ENCODE results near the gene ZNF770.

Gene ZNF770

DNA sequence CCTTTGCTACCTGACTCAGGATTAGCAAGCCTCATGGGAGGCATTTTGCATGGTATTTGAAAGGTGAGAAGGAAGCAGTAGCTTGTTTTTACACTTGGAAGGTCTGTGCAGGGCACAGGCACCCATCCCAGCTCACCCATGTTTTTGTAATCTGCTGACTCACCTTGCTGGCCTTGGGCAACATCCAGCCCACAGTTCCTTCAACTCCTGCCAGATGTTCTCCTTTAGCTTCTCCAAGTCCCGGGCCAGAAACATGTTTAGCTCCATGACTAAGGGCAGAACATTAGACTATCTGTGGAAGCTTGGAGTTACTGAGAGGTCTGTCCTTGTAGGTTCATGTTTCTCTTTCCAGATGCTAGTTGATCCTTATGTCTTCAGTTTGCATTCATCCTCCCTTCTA, 12.4 kb upstream of the ZNF770 start:
- Histone ChIP-seq H3K4me3 (ENCODE audit: low read depth in 1 of 2, low read length in 2 of 2) (no peak overlapping the region), H3K27ac (ENCODE audit: low read length) (no peak overlapping the region), H3K27me3 (ENCODE audit: low read depth, low read length) (no peaks in the 10 kb centered on the region), H3K4me1 (ENCODE audit: control insufficient read depth in 1 of 2, insufficient read depth in 2 of 2, low read length in 2 of 2) (no peaks in the 10 kb centered on the region), H3K36me3 (ENCODE audit: control insufficient read depth in 1 of 2, insufficient read depth in 2 of 2, low read length in 2 of 2) (no peaks in the 10 kb centered on the region), H3K9me3 (ENCODE audit: control insufficient read depth in 1 of 2, low read length in 2 of 2) (no peaks in the 10 kb centered on the region)

DNA sequence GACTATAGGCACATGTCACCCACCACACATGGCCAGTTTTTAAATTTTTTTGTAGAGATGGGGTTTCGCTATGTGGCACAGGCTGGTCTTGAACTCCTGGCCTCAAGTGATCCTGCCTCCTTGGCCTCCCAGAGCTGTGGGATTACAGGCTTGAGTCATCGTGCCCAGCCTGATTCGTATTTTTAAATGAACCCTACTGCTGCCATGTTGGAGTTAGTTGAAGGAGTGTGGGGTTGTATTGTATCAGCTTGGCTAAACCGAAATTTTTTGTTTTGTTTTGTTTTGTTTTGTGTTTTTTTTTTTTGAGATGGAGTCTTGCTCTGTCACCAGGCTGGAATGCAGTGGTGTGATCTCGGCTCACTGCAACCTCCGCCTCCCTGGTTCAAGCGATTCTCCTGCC, 11.8 kb upstream of the ZNF770 start:
- Histone ChIP-seq H3K27me3 (ENCODE audit: low read depth, low read length) (no peaks in the 10 kb centered on the region), H3K4me3 (ENCODE audit: low read depth in 1 of 2, low read length in 2 of 2) (no peak overlapping the region), H3K27ac (ENCODE audit: low read length) (no peak overlapping the region), H3K36me3 (ENCODE audit: control insufficient read depth in 1 of 2, insufficient read depth in 2 of 2, low read length in 2 of 2) (no peaks in the 10 kb centered on the region), H3K4me1 (ENCODE audit: control insufficient read depth in 1 of 2, insufficient read depth in 2 of 2, low read length in 2 of 2) (no peaks in the 10 kb centered on the region), H3K9me3 (ENCODE audit: control insufficient read depth in 1 of 2, low read length in 2 of 2) (no peaks in the 10 kb centered on the region)

GRCh38 chr15:34994925-34995324, 6.8 kb upstream of the ZNF770 start:
- Histone ChIP-seq H3K4me1 (ENCODE audit: control insufficient read depth in 1 of 2, insufficient read depth in 2 of 2, low read length in 2 of 2) (no peaks in the 10 kb centered on the region), H3K27ac (ENCODE audit: low read length) (no peak overlapping the region), H3K27me3 (ENCODE audit: low read depth, low read length) (no peaks in the 10 kb centered on the region), H3K36me3 (ENCODE audit: control insufficient read depth in 1 of 2, insufficient read depth in 2 of 2, low read length in 2 of 2) (no peaks in the 10 kb centered on the region), H3K9me3 (ENCODE audit: control insufficient read depth in 1 of 2, low read length in 2 of 2) (no peaks in the 10 kb centered on the region), H3K4me3 (ENCODE audit: low read depth in 1 of 2, low read length in 2 of 2) (no peak overlapping the region)

- H3K9me3 ChIP-seq (ENCODE audit: control insufficient read depth in 1 of 2, low read length in 2 of 2) = no peaks in the 10 kb centered on the region
- H3K4me1 ChIP-seq (ENCODE audit: control insufficient read depth in 1 of 2, insufficient read depth in 2 of 2, low read length in 2 of 2) = no peaks in the 10 kb centered on the region
- no peak overlapping the region for H3K27ac ChIP-seq (ENCODE audit: low read length)
- H3K27me3 ChIP-seq (ENCODE audit: low read depth, low read length) = no peaks in the 10 kb centered on the region
- no peak overlapping the region for H3K4me3 ChIP-seq (ENCODE audit: low read depth in 1 of 2, low read length in 2 of 2)
- no peaks in the 10 kb centered on the region for H3K36me3 ChIP-seq (ENCODE audit: control insufficient read depth in 1 of 2, insufficient read depth in 2 of 2, low read length in 2 of 2)
These were observed 5.8 kb upstream of the ZNF770 start for GRCh38 chr15:34993877-34994276.

- no peak overlapping the region for H3K27ac ChIP-seq (ENCODE audit: low read length)
- no peak overlapping the region for H3K4me3 ChIP-seq (ENCODE audit: low read depth in 1 of 2, low read length in 2 of 2)
- no peaks in the 10 kb centered on the region for H3K9me3 ChIP-seq (ENCODE audit: control insufficient read depth in 1 of 2, low read length in 2 of 2)
- no peaks in the 10 kb centered on the region for H3K27me3 ChIP-seq (ENCODE audit: low read depth, low read length)
- H3K4me1 ChIP-seq (ENCODE audit: control insufficient read depth in 1 of 2, insufficient read depth in 2 of 2, low read length in 2 of 2) = no peaks in the 10 kb centered on the region
- H3K36me3 ChIP-seq (ENCODE audit: control insufficient read depth in 1 of 2, insufficient read depth in 2 of 2, low read length in 2 of 2) = no peaks in the 10 kb centered on the region
These were observed 5.3 kb upstream of the ZNF770 start for GRCh38 chr15:34993412-34993811.

DNA sequence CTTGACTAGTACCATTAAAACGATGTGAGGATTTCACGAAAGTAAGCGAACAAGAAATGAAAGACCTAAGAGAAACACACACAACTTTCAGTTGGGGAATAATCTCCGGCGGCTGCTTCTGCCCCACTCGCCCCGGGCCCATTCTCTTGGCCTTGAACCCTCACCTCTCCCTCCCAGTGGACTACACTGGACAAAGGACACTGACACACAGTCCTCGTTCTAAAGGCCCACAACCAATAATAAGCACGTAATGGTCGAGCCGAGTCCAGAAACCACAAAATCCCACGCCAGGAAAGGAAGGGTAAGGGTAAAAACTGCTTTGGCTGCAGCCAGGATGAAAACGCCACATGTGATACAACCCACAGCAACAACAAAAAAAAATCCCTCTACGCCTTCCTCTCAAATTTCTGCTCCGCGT, 469 bp downstream of the ZNF770 start:
- H3K9me3 ChIP-seq (ENCODE audit: control insufficient read depth in 1 of 2, low read length in 2 of 2) = no peaks in the 10 kb centered on the region
- no peaks in the 10 kb centered on the region for H3K27me3 ChIP-seq (ENCODE audit: low read depth, low read length)
- H3K4me1 ChIP-seq (ENCODE audit: control insufficient read depth in 1 of 2, insufficient read depth in 2 of 2, low read length in 2 of 2) = peaks cover 10 to 34% of the 10 kb centered on the region in 2 donors
- peak overlapping the region; percentile 100 for H3K27ac ChIP-seq (ENCODE audit: low read length)
- peaks cover 5 to 6% of the 10 kb centered on the region in 2 donors for H3K36me3 ChIP-seq (ENCODE audit: control insufficient read depth in 1 of 2, insufficient read depth in 2 of 2, low read length in 2 of 2)
- peak overlapping the region; percentile 79 to 100 for H3K4me3 ChIP-seq (ENCODE audit: low read depth in 1 of 2, low read length in 2 of 2)

- Histone ChIP-seq H3K4me3 (ENCODE audit: low read depth in 1 of 2, low read length in 2 of 2) (peak overlapping the region; percentile 79 to 100), H3K27ac (ENCODE audit: low read length) (peak overlapping the region; percentile 100), H3K36me3 (ENCODE audit: control insufficient read depth in 1 of 2, insufficient read depth in 2 of 2, low read length in 2 of 2) (peaks cover 7 to 10% of the 10 kb centered on the region in 2 donors), H3K9me3 (ENCODE audit: control insufficient read depth in 1 of 2, low read length in 2 of 2) (no peaks in the 10 kb centered on the region), H3K27me3 (ENCODE audit: low read depth, low read length) (no peaks in the 10 kb centered on the region), H3K4me1 (ENCODE audit: control insufficient read depth in 1 of 2, insufficient read depth in 2 of 2, low read length in 2 of 2) (peaks cover 10 to 34% of the 10 kb centered on the region in 2 donors)
These were observed 1.2 kb downstream of the ZNF770 start for GRCh38 chr15:34986771-34987480.

DNA sequence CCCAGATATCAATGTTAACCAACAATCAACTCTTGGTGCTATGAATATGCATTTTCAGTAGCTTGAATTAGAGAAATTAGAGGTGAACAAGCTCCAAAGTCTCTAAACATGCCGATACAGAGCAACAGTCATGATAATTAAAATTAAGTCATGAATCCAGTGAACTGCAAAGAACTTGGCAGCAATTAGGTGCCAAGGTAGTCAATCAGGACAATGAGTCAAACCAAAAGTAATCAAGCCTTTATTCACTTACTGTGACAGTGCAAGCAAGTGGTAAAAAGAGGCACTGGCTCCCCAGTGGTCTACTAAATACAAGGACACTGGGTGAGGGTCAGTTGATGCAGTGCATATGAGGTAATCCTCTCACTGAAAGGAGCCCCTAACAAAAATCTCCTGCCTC, 1.8 kb downstream of the ZNF770 start:
- Histone ChIP-seq H3K27me3 (ENCODE audit: low read depth, low read length) (no peaks in the 10 kb centered on the region), H3K4me1 (ENCODE audit: control insufficient read depth in 1 of 2, insufficient read depth in 2 of 2, low read length in 2 of 2) (peaks cover 10 to 34% of the 10 kb centered on the region in 2 donors), H3K9me3 (ENCODE audit: control insufficient read depth in 1 of 2, low read length in 2 of 2) (no peaks in the 10 kb centered on the region), H3K27ac (ENCODE audit: low read length) (no peak overlapping the region), H3K4me3 (ENCODE audit: low read depth in 1 of 2, low read length in 2 of 2) (peak overlapping the region; percentile 79 to 100), H3K36me3 (ENCODE audit: control insufficient read depth in 1 of 2, insufficient read depth in 2 of 2, low read length in 2 of 2) (peaks cover 7 to 14% of the 10 kb centered on the region in 2 donors)

DNA sequence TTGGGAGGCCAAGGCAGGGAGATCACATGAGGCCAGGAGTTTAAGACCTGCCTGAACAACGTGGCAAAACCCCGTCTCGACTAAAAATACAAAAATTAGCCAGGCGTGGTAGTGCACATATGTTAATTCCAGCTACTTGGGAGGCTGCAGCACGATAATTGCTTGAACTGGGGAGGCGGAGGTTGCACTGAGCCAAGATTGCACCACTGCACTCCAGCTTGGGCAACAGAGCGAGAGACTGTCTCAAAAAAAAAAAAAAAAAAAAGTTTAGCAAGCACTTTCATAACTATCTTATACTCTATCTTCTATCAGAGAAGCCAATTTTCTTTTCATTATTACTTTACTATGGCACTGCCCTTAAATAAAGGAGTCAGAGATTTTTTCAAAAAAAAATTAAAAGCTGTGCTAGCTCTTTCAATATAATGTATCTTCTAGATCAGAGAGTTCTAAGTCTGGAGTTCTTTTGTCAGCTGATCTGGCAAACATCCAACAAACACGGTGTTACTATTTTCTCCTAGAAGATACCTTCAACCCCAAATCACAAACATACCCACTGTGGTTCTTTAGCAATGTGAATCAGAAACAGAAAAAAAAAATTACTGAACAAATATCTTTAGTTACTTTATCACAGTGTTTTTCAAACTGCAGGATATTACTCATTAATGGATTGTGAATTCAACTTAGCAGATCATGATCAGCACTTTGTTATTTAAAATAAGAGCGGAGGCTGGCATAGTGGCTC, 3.0 kb downstream of the ZNF770 start:
- Histone ChIP-seq H3K27me3 (ENCODE audit: low read depth, low read length) (no peaks in the 10 kb centered on the region), H3K9me3 (ENCODE audit: control insufficient read depth in 1 of 2, low read length in 2 of 2) (no peaks in the 10 kb centered on the region), H3K4me3 (ENCODE audit: low read depth in 1 of 2, low read length in 2 of 2) (no peak overlapping the region), H3K27ac (ENCODE audit: low read length) (no peak overlapping the region), H3K36me3 (ENCODE audit: control insufficient read depth in 1 of 2, insufficient read depth in 2 of 2, low read length in 2 of 2) (peaks cover 7 to 17% of the 10 kb centered on the region in 2 donors), H3K4me1 (ENCODE audit: control insufficient read depth in 1 of 2, insufficient read depth in 2 of 2, low read length in 2 of 2) (peaks cover 10 to 34% of the 10 kb centered on the region in 2 donors)

GRCh38 chr15:34976743-34977142, 11.3 kb downstream of the ZNF770 start:
- no peaks in the 10 kb centered on the region for H3K9me3 ChIP-seq (ENCODE audit: control insufficient read depth in 1 of 2, low read length in 2 of 2)
- H3K4me3 ChIP-seq (ENCODE audit: low read depth in 1 of 2, low read length in 2 of 2) = no peak overlapping the region
- no peaks in the 10 kb centered on the region for H3K4me1 ChIP-seq (ENCODE audit: control insufficient read depth in 1 of 2, insufficient read depth in 2 of 2, low read length in 2 of 2)
- no peaks in the 10 kb centered on the region for H3K27me3 ChIP-seq (ENCODE audit: low read depth, low read length)
- no peak overlapping the region for H3K27ac ChIP-seq (ENCODE audit: low read length)
- H3K36me3 ChIP-seq (ENCODE audit: control insufficient read depth in 1 of 2, insufficient read depth in 2 of 2, low read length in 2 of 2) = peaks cover 0 to 6% of the 10 kb centered on the region in 2 donors

- Histone ChIP-seq H3K4me3 (ENCODE audit: low read depth in 1 of 2, low read length in 2 of 2) (no peak overlapping the region), H3K4me1 (ENCODE audit: control insufficient read depth in 1 of 2, insufficient read depth in 2 of 2, low read length in 2 of 2) (no peaks in the 10 kb centered on the region), H3K36me3 (ENCODE audit: control insufficient read depth in 1 of 2, insufficient read depth in 2 of 2, low read length in 2 of 2) (peaks cover 0 to under 1% of the 10 kb centered on the region in 2 donors), H3K9me3 (ENCODE audit: control insufficient read depth in 1 of 2, low read length in 2 of 2) (no peaks in the 10 kb centered on the region), H3K27ac (ENCODE audit: low read length) (no peak overlapping the region), H3K27me3 (ENCODE audit: low read depth, low read length) (no peaks in the 10 kb centered on the region)
These were observed 12.0 kb downstream of the ZNF770 start for GRCh38 chr15:34976073-34976472.

All from muscle layer of duodenum (tissue), 2 donors.